Suprapubic skin (tissue), 3 donors: ENCODE measurements around the gene EML1.

ENCODE experiments used
- CTCF ChIP-seq, 2 donors: fragments of 200-600 bp in 1 of 2; fragments of 450-650 bp in 1 of 2; sonication (generic) in 1 of 2; IDR thresholded peaks; one replicate each; pipeline ENCODE4 v1.5.1; 2016 to 2019; ENCODE audit warnings: antibody characterized with exemption in 2 of 2, mild to moderate bottlenecking in 1 of 2, moderate library complexity in 1 of 2
- POLR2AphosphoS5 ChIP-seq, 3 donors: sonication (generic); formaldehyde crosslinking; IDR thresholded peaks; one replicate each; pipeline ENCODE4 v1.6.1; 2017; ENCODE audit warnings: antibody characterized with exemption in 3 of 3

GRCh38 chr14:99884834-99885648 lies 91.8 kb downstream of the EML1 start:
- peak; percentile 61 to 76 for TF ChIP-seq CTCF (IDR thresholded peaks at IDR 0.05)
- TF ChIP-seq POLR2AphosphoS5 (IDR thresholded peaks at IDR 0.05), result no peak
